ENCODE data around the gene FGFRL1. TPM values are rescaled to one million over a fixed set of nuclear protein-coding genes. Genes with fewer than 3 reads are reported as not detected.

The FGFRL1 gene
- total and polyA plus RNA-seq, 10 donors: 1.4 to 20.6 (median 9.5) TPM

DNA sequence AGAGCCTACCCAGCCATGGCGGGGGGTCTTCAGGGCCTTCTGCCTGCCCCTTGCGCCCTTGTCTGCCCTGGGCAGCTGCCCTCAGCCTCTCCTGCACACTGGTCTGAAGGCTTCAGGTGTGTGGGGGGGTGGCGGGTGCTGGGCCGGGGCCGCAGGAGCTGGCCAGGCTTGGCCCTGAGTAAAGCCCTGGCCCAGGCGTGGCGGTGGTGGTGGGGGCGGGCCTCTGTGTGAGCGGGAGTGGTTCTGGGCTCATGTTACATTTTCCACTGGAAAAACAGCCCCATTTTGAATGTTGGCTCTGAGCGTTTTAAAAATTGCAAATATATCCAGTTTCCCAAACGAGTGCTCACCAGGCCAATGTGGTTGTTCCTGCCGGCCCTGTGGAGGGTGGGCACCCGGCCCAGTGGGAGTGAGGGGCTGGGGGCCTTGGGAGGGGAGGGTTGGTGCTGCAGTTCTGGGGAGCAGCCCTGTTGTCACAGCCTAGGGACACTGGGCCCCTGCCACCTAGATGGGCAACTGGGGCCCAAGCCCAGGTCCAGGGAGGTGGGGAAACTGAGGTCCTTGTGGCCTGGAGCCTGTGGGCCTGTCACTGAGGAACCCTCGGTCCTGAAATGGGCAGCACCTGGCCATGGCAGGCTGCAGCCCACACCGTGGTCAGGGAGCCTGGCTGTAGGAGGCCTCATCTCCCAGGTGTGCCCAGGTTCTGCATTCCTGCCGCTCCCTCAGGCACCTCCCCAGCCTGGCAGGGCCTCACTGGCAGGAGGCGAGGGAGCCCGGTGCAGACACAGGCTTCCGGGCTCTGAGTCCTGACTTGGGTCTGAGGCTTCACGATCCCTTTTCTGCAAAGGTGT, 28.3 kb downstream of the FGFRL1 start:
- no peak for DNase-seq
- no peak for TF ChIP-seq POLR2A (IDR thresholded peaks at IDR 0.05)
- no peak for TF ChIP-seq CTCF (IDR thresholded peaks at IDR 0.05 in 8 of 11, conservative IDR thresholded peaks at IDR 0.05 in 3 of 11)
- no peak for TF ChIP-seq POLR2AphosphoS5 (IDR thresholded peaks at IDR 0.05)

GRCh38 chr4:1040344-1041146, 29.1 kb downstream of the FGFRL1 start:
- H3K9me3 ChIP-seq: no peaks in the 10 kb centered on the region
- peaks cover 0 to 13% (median 1%) of the 10 kb centered on the region in 6 donors for H3K4me1 ChIP-seq
- no peak overlapping the region for H3K4me3 ChIP-seq
- DNase-seq: no peak
- intact Hi-C loops (cut with DNase I; ENCODE audit: low total_unique reads): no loop called here
- no peaks in the 10 kb centered on the region for H3K36me3 ChIP-seq
- WGBS, 5 donors: 85 to 95% (median 87%) methylated on average over 6 to 21 of the region's 21 CpGs
- no peak overlapping the region for H3K27ac ChIP-seq
- TF ChIP-seq CTCF (IDR thresholded peaks at IDR 0.05 in 8 of 11, conservative IDR thresholded peaks at IDR 0.05 in 3 of 11) (no peak), POLR2A (IDR thresholded peaks at IDR 0.05) (no peak), POLR2AphosphoS5 (IDR thresholded peaks at IDR 0.05) (no peak)
- H3K27me3 ChIP-seq (replicated peaks in 1 of 7): peaks cover 0 to 55% (median 20%) of the 10 kb centered on the region in 7 donors

More for the DNA sequence above, 28.3 kb downstream of the FGFRL1 start:
- Histone ChIP-seq H3K4me1 (peaks cover 0 to 13% (median 1%) of the 10 kb centered on the region in 6 donors), H3K27ac (no peak overlapping the region), H3K27me3 (replicated peaks in 1 of 7) (peaks cover 0 to 55% (median 15%) of the 10 kb centered on the region in 7 donors), H3K36me3 (no peaks in the 10 kb centered on the region), H3K9me3 (no peaks in the 10 kb centered on the region), H3K4me3 (no peak overlapping the region)
- WGBS, 5 donors: 80 to 85% (median 83%) methylated on average over 17 to 20 of the region's 20 CpGs
- intact Hi-C loops (cut with DNase I; ENCODE audit: low total_unique reads): no loop called here

GRCh38 chr4:1041147-1041935, 29.9 kb downstream of the FGFRL1 start:
- DNase-seq: no peak
- Histone ChIP-seq H3K27me3 (replicated peaks in 1 of 7) (peaks cover 0 to 52% (median 20%) of the 10 kb centered on the region in 7 donors), H3K36me3 (no peaks in the 10 kb centered on the region), H3K27ac (no peak overlapping the region), H3K9me3 (no peaks in the 10 kb centered on the region), H3K4me3 (no peak overlapping the region), H3K4me1 (peaks cover 0 to 13% (median 1%) of the 10 kb centered on the region in 6 donors)
- intact Hi-C loops (cut with DNase I; ENCODE audit: low total_unique reads): no loop called here
- TF ChIP-seq POLR2A (IDR thresholded peaks at IDR 0.05) (no peak), POLR2AphosphoS5 (IDR thresholded peaks at IDR 0.05) (no peak), CTCF (IDR thresholded peaks at IDR 0.05 in 8 of 11, conservative IDR thresholded peaks at IDR 0.05 in 3 of 11) (no peak)
- WGBS, 5 donors: 44 to 64% (median 57%) methylated on average over 21 to 36 of the region's 36 CpGs

Measured in spleen (tissue), 11 donors.